Measurements from ENCODE around the gene AURKB. TPM values are rescaled to one million over a fixed set of nuclear protein-coding genes. Genes with fewer than 3 reads are reported as not detected.
"Not testable (repeated sequence)": the region's sequence is repeated elsewhere in the genome, so short reads cannot be mapped to it uniquely, and the experiment has no call there.

The AURKB gene
- total RNA-seq, 1 donor from 2014 or later, result 15.3 TPM

DNA sequence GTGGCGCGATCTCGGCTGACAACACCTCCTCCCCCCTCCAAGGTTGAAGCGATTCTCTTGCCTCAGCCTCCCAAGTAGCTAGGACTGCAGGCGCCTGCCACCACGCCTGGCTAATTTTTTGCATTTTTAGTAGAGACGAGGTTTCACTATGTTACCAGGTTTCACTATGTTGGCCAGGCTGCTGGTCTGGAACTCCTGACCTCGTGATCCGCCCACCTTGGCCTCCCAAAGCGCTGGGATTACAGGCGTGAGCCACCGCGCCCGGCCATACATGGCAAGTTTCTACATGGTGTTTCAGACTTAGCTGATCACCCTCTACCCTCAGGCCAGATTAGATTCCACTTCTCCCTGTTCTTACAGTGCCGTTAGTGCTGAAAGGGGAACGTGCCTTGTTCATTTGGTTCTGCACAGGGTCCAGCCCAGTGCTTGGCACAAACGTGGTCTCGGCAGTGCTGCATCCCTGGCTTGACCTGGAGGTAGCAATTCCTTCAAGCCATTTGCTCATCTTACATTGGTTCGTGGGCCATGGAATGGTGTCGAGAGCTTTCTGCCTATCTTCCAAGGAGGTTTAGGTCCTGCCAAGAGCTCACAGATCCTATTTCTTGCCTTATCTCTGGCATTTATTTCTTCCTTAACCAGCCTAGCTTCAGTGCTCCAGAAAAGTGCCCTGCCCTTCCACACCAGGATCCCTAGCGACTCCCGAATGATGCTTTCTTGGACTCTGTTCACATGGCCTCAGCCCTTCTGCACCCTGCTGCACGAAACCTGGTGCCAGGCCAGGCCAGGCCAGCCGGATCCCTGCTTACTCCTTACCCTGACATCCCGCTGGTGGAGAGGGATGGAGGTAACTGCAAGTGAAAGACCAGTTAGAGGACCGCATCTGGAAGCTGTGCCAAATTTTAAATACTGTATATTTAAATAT, 14.8 kb upstream of the AURKB start:
- DNase-seq, result no peak

DNA sequence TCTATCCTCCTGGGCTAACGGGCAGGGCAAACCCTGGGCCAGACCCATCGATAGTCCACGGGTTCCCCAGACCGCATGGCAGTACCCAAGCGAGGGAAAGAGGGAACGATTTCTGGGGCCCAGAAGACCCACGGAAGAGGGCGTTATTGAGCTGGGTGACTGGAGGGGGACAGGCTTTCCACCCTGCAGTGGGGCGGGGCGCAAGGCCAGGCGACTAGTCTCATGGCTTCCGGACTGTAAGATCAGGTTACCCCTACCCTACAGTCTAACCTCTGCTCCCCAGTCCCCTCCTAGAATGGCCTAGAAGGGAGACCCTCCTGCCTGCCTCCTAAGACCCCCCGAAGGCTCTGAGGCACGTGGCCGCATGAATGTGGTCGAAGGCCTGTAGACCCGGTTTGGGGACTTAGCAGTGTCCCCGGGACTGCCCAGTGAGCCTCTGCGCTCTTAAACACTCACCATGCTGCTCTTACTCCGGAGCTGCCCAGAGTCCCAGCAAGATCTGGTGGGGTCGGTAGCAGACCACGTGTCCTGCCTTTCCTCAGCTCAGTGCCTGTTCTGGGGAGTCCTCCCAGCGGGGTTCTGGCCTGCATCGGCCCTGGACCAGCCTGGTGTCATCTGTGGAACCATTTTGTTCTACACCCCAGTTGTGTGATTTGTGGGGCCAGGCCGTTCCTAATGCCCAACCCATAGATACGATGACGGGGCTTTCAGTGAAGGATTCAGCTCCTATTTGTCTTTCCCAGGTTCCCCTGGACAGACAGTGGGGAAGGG, 13.2 kb upstream of the AURKB start:
- peak; percentile 57 for DNase-seq

GRCh38 chr17:8222630-8223355, 12.4 kb upstream of the AURKB start:
- DNase-seq, result peak; percentile 96

- no peak for DNase-seq
These were observed 11.9 kb upstream of the AURKB start for GRCh38 chr17:8222380-8222629.

GRCh38 chr17:8221663-8222379, 11.4 kb upstream of the AURKB start:
- peak; percentile 92 for DNase-seq

DNA sequence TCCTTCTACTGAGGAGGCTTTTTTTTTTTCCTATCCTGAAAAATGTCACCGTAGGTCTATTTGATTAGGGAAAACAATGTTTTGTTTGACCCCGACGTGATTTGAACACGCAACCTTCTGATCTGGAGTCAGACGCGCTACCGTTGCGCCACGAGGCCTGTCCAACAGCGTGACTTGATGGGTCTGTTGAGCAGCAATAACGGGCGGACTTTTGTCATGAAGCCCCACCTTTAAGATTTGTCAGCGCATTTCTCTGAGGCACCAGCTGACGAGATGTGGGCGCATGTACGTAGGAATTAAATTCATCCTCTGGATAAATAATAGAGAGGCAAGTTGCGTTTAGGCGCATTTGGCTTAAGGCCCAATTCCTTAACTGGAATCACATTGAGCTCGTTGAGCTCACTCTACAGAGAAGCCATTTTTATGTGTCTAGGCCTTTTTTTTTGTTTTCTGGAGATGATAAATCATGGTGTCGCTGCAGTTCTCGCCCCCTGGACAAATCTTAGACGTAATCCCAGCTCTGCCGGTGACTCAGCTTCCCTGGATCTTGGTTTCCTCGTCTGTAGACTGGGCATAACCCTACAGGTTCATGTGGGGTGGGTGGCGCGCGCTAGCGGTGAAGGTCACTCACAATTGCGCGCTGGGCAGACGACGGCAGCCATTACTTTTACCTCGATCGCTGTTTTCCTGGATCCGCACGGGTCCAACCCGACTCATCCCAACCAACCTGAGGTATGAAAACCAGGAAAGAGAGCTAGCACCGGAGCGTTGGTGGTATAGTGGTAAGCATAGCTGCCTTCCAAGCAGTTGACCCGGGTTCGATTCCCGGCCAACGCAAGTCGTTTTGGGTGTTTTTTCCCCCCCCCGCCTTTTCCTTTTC, 10.6 kb upstream of the AURKB start:
- DNase-seq, result peak; percentile 94

DNA sequence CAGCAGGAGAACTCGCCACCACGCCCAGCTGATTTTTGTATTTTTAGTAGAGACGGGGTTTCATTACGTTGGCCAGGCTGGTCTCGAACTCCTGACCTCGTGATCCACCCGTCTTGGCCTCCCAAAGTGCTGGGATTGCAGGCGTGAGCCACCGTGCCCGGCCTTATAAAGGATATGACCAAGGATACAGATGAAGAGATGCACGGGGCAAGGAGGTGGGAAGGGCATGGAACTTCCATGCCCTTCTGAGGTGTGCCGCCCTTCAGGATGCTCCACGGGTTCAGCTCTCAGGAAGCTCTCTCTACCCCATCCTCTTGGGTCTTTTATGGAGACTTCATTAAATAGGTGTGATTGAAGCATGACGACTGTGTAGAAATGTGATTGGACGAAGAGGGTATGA, 3.6 kb upstream of the AURKB start:
- DNase-seq, result not testable (repeated sequence)

GRCh38 chr17:8212312-8213180, 2.2 kb upstream of the AURKB start:
- no peak for DNase-seq

DNA sequence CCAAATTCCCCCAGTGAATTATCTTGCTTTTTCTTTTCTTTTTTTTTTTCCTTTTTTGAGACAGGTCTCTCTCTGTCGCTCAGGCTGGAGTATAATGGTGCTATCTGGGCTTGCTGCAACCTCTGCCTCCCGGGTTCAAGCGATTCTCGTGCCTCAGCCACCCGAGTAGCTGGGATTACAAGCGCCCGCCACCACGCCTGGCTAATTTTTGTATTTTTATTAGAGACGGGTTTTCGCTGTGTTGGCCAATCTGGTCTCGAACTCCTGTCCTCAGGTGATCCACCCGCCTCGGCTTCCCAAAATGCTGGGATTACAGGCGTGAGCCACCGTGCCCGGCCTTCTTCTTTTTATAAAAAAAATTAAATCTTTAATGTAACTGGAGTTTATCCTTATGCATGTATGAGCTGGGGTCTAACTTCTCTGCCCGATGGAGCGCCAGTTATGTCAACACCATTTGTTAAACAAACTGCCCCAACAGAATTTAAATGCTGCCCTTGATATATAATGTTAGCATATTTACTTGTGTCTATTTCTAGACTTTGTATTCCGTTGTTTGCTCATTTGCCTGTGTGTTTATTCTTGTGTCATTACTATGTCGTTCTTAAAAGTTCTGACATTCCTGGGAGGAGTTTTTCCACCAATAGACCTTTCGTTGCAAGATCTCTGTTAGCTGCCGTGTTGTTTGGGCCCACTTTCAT, 535 bp upstream of the AURKB start:
- peak; percentile 39 for DNase-seq

DNA sequence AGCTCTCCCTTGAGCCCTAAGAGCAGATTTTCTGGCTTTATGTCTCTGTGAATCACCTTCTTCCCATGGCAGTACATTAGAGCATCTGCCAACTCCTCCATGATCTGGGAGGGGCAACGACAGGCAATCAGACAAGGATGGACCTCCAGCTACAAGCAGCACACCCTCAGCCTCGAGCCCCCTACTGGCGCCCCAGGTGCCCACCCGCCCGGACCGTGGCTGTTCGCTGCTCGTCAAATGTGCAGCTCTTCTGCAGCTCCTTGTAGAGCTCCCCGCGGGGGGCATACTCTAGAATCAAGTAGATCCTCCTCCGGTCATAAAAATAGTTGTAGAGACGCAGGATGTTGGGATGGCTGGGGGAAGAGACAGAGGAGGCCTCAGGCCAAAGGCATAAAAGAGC, 3.8 kb downstream of the AURKB start:
- DNase-seq, result no peak

DNA sequence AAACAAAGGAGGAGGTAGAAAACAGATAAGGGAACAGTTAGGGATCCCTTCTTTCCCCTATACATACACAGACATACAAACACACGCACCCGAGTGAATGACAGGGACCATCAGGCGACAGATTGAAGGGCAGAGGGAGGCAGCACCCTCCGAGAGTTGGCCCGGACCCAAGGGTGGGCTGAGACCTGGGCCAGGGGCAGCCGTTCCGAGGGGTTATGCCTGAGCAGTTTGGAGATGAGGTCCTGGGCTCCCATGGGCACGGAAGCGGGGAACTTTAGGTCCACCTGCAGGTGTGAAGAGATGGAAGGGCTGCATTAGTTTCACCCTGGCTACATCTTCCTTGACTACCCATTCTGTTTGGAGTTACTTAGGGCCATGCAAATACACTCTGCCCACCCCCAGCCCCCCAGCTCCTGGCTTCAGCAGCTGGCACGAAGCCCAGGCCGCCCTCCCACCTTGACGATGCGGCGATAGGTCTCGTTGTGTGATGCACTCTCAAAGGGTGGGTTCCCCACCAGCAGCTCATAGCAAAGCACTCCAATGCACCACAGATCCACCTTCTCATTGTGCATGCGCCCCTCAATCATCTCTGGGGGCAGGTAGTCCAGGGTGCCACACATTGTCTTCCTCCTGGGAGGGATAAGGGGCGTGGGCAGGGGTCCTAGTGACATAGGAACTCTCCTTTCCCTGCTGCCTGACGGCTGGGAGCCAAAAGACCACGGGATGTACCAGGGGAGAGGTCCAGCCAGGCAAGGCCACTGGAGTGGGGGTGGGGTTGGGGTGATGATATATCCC, 5.4 kb downstream of the AURKB start:
- DNase-seq, result no peak

DNA sequence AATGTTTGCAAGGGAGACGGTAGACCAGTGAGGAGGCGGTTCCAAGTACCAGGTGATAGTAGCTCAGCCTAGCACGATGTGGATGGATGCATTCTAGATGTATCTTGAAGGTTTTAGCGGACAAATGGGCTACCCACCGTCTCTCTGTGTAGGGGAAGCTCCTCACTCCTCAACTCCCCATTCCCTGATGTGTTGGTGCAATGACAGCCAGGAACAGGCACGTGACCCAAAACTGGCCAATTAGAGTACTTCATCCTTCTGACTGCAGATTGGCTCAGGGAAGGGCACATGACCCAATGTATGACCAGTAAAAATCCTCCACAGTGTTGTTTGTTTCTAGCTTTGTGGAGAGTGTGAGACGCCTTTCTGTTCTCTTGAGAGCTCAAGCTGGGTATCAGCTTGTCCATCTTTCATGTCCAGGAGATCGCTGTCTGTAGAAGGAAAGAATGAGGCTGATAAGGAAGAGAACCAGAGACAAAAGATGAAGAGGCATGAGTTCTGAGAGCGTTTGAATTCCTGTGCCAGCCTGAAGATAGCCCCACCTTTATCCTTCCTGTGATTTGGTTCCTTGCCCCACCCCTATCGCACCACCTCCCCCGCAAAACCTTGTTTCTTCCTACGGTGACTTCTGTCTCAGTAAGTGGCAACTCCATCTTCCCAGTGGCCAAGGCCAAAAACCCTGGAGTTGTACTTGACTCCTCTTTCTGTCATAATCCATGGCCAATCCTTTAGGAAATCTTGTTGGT, 18.1 kb downstream of the AURKB start:
- DNase-seq, result peak; percentile 95

GRCh38 chr17:8190506-8190905, 19.9 kb downstream of the AURKB start:
- no peak for DNase-seq

DNA sequence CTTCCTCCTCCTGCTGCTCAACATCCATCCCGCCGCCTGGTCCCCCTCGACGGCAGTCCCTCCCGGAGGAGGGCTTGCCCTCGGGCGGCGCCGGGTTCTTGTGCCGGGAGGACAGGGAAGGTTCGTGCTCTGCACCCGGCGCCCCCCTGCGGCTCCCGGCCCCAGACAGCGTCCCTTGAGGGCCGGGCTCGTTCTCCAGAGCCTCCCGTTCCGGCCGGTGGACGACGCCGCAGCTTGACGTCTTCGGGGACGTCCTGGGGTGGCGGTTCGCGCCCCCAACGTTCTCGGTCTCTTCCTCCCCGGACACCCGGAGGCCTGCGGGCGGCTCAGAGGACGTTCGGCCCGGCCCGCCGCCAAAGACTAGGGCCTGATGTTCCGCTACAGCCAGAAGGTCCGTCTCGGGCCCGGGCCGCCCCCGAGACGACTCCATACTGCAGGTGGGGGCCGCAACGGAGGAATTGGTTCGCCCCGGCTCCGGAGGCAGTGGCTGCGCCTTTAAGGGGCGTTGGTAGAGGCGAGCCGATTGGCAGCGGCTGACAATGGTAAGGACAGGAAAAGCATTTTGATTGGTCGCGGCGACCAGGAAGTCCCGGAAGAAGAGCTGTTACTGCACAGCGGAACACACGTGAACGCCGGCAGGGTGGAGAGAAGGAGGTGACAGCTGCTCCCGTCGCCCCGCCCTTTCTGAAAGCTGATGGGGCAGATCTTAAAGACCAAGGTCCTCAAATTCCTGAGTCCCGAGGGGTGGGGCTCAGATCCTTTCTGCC, 20.5 kb downstream of the AURKB start, which contains the start of gene BORCS6:
Gene BORCS6 (minus strand): TSS at position 470 of the 767 bp plus-strand sequence. CDS start 40 bp downstream, at position 430.
- peak; percentile 99 for DNase-seq

- peak; percentile 50 for DNase-seq
These were observed 21.2 kb downstream of the AURKB start for GRCh38 chr17:8189041-8189710.

GRCh38 chr17:8188263-8188839, 22.0 kb downstream of the AURKB start:
- DNase-seq, result no peak

Data from dermis blood vessel endothelial cell (primary cell).